ENCODE results near the gene SLC6A17. TPM values are rescaled to one million over a fixed set of nuclear protein-coding genes. Genes with fewer than 3 reads are reported as not detected.
A peak's percentile ranks its signal among the peaks of the same experiment; 100 is the strongest.

Gene SLC6A17
- total RNA-seq (2014; rRNA removed; shearing (Covaris generic)) = not detected in 2 replicates
- not detected in 2 replicates for polyA plus RNA-seq (2014; cell fraction: nucleus; rRNA removed)

- DNase-seq (ENCODE audit: extremely low read depth, low read depth) = no peak
Measured at GRCh38 chr1:110150330-110151174, at the start of gene SLC6A17. Gene SLC6A17, plus strand, starts transcription at chr1:110150494. Its CDS starts 16,436 bp downstream, at chr1:110166930.

DNA sequence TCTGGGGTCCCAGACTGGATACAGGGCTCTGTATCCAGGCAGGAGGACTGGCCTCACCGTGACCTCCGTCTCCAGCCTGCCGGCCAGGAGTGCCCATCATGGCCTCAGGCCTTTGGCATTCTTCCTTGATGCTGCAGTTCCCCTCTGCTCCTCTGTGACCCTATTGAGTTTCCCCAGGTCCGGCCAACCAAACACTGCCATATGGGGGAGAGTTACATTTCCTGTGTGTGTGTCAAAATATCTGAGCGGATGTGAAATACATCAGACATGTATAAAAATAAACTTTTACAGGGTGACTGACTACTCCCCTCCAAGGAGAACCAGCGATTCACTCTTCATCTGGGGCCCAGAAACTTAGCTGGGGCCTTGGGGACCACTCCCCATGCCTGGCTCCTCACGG, 48.2 kb upstream of the SLC6A17 start:
- DNase-seq (ENCODE audit: extremely low read depth, low read depth) = no peak

DNA sequence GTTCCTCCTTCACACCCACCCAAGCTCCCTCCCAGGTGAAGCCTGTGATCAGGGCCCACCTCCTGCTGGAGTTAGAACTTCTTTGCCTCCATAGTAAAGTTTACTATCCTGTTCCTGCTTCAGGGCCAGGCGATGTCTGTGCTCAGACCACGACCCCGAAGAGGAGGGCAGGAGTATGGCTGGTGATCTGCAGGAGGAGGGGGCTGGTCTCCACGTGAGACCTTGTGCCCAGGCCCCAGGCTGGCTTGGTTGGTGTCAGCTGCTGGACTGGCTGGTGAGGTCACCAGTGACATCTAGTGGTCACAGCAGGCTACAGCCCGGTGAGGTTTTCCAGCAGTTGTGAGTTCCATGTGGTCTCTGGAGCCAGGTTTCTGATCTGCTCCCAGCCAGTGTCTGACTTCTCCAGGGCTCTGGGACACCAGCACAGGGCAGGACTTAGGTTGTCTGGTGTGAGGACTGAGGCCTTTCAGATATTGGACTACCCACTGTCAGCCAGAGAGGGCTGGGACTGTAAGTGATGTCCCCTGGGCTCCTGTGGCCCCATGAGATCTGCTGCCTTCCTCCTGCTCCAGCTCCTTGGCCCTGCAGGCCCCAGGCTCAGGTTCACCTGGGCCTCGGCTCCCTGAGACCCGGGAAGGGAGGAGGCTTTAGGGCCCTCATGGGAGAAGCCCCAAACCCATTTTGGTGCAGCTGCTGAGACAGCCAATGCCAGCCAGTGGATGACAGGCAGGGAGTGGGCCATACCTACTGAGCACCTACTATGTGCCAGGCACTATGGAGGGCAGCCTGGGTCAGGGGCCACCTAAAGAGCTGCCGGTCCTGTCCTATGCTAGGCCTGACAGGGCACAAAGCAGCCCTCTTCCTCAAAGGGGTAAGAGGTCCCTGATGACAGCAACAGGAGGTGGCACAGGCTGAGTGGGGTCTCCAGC, 44.0 kb upstream of the SLC6A17 start:
- peak; percentile 59 for DNase-seq (ENCODE audit: extremely low read depth, low read depth)

DNA sequence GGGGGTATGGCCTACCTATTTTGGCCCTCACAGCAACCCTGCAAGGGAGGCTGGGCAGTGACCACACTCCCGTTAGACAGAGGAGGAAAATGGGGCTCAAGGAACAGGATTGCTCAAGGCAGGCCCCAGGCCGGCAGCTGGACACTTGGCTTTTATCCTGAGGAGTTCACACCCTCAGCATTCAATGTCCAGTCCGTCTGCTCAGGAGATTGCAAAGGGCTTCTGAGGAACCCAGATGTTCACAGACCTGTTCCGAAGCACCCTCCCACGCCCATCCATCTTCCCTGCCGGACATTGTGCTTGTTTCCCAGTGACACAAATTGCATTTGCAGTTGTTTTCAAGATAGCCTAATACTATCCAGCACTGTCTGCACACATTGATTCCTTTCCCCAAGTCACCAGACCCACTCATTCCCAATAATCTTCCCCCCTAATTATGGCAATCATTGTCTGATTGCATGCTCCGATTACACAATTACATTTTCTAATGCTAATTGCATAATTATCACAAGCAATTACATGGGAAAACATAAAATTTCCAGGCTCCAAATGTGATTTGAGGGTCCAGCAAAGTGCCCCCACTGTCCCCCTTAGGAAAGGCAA, 42.3 kb upstream of the SLC6A17 start:
- no peak for DNase-seq (ENCODE audit: extremely low read depth, low read depth)

DNA sequence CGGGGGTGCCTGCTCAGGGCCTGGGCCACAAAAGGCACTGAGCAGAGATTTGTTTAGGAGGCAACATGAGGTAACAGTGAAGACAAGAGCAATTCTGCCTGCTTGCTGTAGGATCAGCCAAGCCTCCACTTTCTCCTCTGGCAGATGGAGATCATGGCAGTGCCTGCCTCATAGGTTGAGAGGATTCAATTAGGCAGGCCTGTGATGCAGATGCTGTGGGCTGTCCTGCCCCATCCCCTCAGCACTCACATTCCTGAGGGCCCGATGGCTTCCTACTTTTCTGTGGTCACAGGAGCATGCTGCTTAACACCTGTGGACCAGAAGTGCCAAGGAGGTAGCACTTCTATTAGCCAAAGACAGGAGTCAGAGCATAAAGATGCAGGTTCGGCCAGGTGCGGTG, 39.2 kb upstream of the SLC6A17 start:
- DNase-seq (ENCODE audit: extremely low read depth, low read depth) = no peak

DNA sequence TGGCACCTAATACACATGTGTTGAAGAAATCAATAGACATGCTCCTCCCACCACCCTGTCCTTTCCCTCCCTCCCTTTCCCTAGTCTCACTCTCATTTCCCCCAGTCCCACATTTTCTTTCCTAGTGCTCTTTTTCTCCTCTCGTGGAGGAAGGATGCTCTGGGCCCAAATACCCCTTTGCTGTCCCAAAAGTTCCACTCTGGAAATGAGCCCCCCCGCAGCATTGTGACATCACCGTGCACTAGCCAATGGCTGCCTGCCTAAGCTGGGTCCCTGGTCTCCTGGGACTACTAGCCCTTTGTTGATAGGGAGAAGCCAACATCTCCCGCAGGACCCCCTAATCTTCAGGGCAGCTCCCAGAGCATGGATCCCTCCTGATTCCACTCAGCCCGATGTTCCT, 38.2 kb upstream of the SLC6A17 start, which contains the start of gene UBL4B:
Gene UBL4B, plus strand, starts transcription at position 301 of the 400 bp plus-strand sequence. Its CDS starts 92 bp downstream, at position 393.
- DNase-seq (ENCODE audit: extremely low read depth, low read depth) = no peak

- DNase-seq (ENCODE audit: extremely low read depth, low read depth) = no peak
Measured at GRCh38 chr1:110112656-110113055, 37.6 kb upstream of the SLC6A17 start.

DNA sequence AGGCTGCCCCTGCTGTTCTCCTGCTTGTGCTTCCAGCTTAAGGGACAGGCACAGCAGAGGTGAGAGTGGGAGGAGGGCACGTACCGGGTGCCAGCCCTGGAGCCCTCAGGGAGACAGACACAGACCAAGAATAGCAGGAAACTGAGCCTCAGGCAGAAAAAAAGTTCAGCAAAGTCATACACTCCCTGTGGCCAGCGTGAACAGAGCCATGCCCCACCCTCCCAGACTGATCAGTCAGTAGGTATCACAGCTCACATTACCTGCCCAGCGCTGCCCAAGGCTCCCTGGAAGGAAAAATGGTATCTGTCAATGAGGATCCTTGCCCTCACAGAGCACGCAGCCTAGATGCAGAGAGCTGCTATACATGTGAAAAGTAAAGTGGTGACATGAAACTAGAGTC, 36.7 kb upstream of the SLC6A17 start:
- no peak for DNase-seq (ENCODE audit: extremely low read depth, low read depth)

GRCh38 chr1:110114173-110114572, 36.1 kb upstream of the SLC6A17 start:
- DNase-seq (ENCODE audit: extremely low read depth, low read depth) = no peak

GRCh38 chr1:110114784-110115183, 35.5 kb upstream of the SLC6A17 start:
- no peak for DNase-seq (ENCODE audit: extremely low read depth, low read depth)

DNA sequence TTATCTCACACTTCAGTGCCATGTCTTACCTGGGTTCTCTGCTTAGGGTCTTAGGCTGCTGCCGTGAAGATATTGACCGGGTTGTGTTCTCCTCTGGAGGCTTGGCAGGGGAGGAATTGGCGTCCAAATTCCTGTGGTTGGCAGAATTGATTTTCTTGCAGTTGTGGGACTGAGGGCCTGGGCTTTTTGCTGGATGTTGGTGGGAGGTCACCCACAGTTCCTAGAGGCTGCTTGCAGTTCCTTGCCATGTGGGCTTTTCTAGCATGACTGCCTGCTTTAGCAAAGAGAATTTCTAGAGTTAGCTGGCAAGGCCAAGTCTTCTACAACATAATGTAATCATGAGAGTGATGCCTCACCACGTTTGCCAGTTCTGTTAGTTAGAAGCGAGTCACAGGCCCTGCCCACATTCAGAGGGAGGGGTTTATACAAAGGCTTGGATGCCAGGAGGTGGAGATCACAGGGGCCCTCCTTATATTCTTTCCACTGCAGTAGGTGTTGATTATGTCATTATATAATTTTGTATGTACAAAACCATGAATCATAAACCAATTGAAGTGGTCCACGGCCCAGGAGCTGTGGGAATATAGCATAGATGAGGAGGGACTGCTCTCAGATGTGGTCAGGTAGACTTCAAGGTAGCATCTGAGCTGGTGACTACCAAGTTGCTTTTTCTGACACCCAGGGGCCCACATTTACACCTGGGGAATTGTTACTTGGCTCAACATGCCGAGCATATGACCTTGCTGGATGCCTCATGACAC, 31.5 kb upstream of the SLC6A17 start:
- no peak for DNase-seq (ENCODE audit: extremely low read depth, low read depth)

DNA sequence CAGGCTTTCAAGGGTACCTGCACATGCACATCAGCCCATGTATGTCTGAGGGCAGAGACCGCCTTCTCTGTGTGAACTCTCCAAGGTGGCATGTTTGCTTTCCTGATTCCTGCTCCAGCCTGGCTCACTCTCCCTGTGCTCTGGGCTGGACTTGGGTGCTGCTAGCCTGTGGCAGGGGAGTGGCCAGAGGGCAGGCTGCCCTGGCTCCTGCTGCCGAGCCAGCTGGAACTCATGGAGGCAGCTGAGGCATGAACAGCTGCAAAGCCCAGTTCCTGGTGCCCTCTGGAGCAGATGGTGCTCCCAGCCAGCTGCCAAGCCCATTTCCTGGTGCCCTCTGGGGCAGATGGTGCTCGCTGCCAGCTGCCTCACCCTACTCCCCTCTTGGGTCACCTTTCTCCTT, 30.5 kb upstream of the SLC6A17 start:
- no peak for DNase-seq (ENCODE audit: extremely low read depth, low read depth)

GRCh38 chr1:110120960-110121561, 29.2 kb upstream of the SLC6A17 start:
- no peak for DNase-seq (ENCODE audit: extremely low read depth, low read depth)

- no peak for DNase-seq (ENCODE audit: extremely low read depth, low read depth)
Measured at GRCh38 chr1:110123224-110123623, 27.1 kb upstream of the SLC6A17 start.

GRCh38 chr1:110125810-110126209, 24.5 kb upstream of the SLC6A17 start:
- no peak for DNase-seq (ENCODE audit: extremely low read depth, low read depth)

DNA sequence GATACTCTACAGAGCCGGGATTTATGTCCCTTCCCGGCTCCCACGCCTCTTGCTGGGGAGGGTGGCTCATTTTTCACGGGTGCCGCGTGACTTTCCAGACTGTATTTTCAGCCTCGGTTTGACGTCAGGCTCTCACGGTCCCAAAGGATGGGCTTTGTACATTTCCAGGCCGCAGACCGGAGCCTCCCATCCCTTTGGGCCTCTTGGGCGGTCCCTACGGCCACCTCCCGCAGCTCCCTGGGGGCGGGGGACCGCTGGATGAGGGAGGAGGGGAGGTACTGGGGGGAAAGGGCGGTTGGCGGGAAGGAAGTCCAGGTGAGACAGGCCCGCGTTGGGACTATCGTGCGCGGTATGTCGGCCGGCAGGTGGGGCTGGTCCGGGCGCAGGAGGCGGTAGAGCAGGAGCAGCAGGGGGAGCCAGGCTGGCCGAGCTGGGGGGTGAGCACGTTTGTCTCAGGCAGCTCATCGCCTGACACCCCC, 20.1 kb upstream of the SLC6A17 start:
- DNase-seq (ENCODE audit: extremely low read depth, low read depth) = no peak

DNA sequence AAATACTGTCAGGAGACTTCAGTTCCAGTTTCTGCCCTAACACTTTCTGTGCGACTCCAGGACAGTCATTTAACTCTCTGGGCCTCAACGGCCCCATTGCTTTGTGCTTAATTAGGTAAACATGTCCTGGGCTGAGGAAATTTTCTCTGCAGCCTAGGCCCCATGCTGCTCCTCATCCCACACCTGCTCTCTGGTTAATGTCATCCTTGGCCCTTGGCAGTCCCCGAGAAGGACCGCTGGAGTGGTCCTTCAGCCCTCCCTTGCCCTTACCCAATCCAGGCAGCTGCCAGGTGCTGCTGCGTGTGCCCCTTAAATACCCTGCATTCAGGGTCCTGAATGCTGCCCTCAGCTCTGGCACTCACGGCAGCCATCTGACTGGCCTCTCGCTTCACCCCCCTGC, 19.3 kb upstream of the SLC6A17 start:
- no peak for DNase-seq (ENCODE audit: extremely low read depth, low read depth)

- DNase-seq (ENCODE audit: extremely low read depth, low read depth) = no peak
Measured at GRCh38 chr1:110132682-110133081, 17.6 kb upstream of the SLC6A17 start.

GRCh38 chr1:110133436-110133835, 16.9 kb upstream of the SLC6A17 start:
- no peak for DNase-seq (ENCODE audit: extremely low read depth, low read depth)

Data from NCI-H460 (cell line).